Fibroblast of pulmonary artery (primary cell): ENCODE measurements around the gene MYLK.

ENCODE experiments used
- DNase-seq: peaks from one replicate; pipeline ENCODE4 v3.0.0-alpha.2; 2010; ENCODE audit warnings: low read depth
- H3K4me3 ChIP-seq: replicated peaks from 2 replicates; pipeline ENCODE4 v1.5.1; 2011; ENCODE audit warnings: low read depth, mild to moderate bottlenecking, control low read depth, low read length, moderate library complexity
- CTCF ChIP-seq: IDR thresholded peaks from 2 replicates; pipeline ENCODE4 v1.5.1; 2011; ENCODE audit warnings: mild to moderate bottlenecking, control low read depth, low read length, inconsistent platforms; ENCODE audit errors: missing control alignments

The MYLK gene

GRCh38 chr3:123584988-123585937 lies 298.9 kb downstream of the MYLK start, which contains the start of gene HACD2:
Gene HACD2, minus strand, starts transcription at chr3:123585053. Its CDS starts 26 bp downstream, at chr3:123585027.
- DNase-seq = peak; percentile 98
- peak within 1 kb of the TSS; percentile 96 for H3K4me3 ChIP-seq
- TF ChIP-seq CTCF = no peak

GRCh38 chr3:123584284-123584987 lies 299.7 kb downstream of the MYLK start:
- no peak for TF ChIP-seq CTCF
- peak; percentile 31 for DNase-seq
- H3K4me3 ChIP-seq = peak overlapping the region; percentile 96

- no peak for TF ChIP-seq CTCF
- H3K4me3 ChIP-seq = no peak overlapping the region
- no peak for DNase-seq
Measured at GRCh38 chr3:123583561-123583960, 300.6 kb downstream of the MYLK start.

GRCh38 chr3:123582315-123582714 lies 301.8 kb downstream of the MYLK start:
- DNase-seq = no peak
- TF ChIP-seq CTCF = no peak
- H3K4me3 ChIP-seq = no peak overlapping the region

- DNase-seq = peak; percentile 25
- no peak overlapping the region for H3K4me3 ChIP-seq
- TF ChIP-seq CTCF = no peak
Measured at GRCh38 chr3:123576122-123576521, 308.0 kb downstream of the MYLK start.

- no peak for TF ChIP-seq CTCF
- no peak for DNase-seq
Measured at GRCh38 chr3:123571973-123572365, 312.2 kb downstream of the MYLK start.

More at GRCh38 chr3:123571973-123572365, 312.2 kb downstream of the MYLK start:
- no peak overlapping the region for H3K4me3 ChIP-seq
